Measurements from ENCODE around the gene MRPL41.
A peak's percentile ranks its signal among the peaks of the same experiment; 100 is the strongest.
"Not testable (repeated sequence)": the region's sequence is repeated elsewhere in the genome, so short reads cannot be mapped to it uniquely, and the experiment has no call there.

The MRPL41 gene

GRCh38 chr9:137579259-137579604 is 27.6 kb downstream of the MRPL41 start:
- no peak for DNase-seq (ENCODE audit: low read depth, low spot score)
- peak overlapping the region; percentile 35; the same call in 1 of the 2 replicates for H3K4me3 ChIP-seq (ENCODE audit: low read length)

- DNase-seq (ENCODE audit: low read depth, low spot score): no peak
Measured at GRCh38 chr9:137580209-137580953, 28.7 kb downstream of the MRPL41 start.

GRCh38 chr9:137580954-137581322 is 29.3 kb downstream of the MRPL41 start:
- DNase-seq (ENCODE audit: low read depth, low spot score): no peak
- H3K4me3 ChIP-seq (ENCODE audit: low read length): no peak overlapping the region

More at GRCh38 chr9:137580209-137580953, 28.7 kb downstream of the MRPL41 start:
- H3K4me3 ChIP-seq (ENCODE audit: low read length): no peak overlapping the region

- DNase-seq (ENCODE audit: low read depth, low spot score): no peak
- no peak overlapping the region for H3K4me3 ChIP-seq (ENCODE audit: low read length)
Measured at GRCh38 chr9:137581361-137582285, 29.9 kb downstream of the MRPL41 start.

GRCh38 chr9:137582286-137582860 is 30.7 kb downstream of the MRPL41 start:
- no peak for DNase-seq (ENCODE audit: low read depth, low spot score)
- no peak overlapping the region for H3K4me3 ChIP-seq (ENCODE audit: low read length)

DNA sequence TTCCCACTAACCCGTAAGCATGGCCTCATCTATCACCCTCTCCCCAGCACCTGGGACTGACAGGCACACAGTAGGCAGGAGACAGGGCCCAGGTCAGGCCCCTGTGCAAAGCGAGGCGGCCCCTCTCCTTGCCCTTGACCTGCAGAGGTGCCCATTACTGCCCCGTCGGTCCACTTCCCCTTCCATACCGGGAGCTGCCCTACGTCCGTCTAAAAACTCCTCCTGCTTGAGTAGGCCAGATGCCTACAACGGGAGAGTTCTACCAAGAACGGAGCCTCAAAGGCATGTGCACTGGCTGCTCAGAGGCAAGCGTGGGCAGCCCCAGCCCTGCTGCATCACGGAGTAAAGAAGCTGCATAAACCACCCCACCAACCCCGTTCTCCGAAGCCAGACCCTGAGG is 31.7 kb downstream of the MRPL41 start:
- H3K4me3 ChIP-seq (ENCODE audit: low read length): no peak overlapping the region
- DNase-seq (ENCODE audit: low read depth, low spot score): no peak

DNA sequence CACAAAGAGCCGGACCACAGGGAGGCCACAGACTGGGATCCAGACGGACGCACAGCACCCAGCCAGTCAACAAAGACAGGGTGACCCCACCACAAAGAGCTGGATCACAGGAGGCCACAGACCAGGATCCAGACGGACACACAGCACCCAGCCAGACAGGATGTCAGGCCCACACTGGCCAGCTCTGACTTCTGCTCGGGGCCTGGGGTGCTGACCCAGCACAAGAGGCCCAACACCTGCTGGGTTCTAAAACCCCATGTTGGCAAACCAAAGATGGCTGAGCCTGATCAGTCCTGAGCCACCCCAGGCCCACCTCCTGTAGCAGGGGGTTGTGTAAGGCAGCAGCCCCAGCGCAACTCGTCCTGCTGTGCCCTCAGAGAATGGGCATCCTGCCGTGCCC is 32.3 kb downstream of the MRPL41 start:
- H3K4me3 ChIP-seq (ENCODE audit: low read length): no peak overlapping the region
- no peak for DNase-seq (ENCODE audit: low read depth, low spot score)

DNA sequence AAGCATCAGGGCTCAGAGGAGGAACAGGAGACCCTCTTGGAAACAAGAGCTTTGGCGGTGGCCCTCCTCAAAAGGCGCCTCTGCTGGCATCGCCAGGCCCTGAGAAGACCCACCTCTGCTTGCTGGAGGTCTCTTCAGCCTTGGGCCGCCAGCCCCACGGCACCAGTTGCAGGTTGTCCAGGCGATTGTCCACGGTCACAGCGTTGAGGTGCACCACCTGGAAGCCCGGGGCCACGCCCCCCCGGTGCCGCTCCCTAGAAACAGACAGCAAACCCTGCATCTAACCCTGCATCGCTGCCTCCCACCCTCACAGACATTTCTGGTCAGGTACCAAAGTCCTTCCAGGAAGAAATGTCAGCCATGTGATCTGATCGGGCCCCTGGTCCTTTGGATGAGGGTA is 35.2 kb downstream of the MRPL41 start:
- H3K4me3 ChIP-seq (ENCODE audit: low read length): no peak overlapping the region
- no peak for DNase-seq (ENCODE audit: low read depth, low spot score)

DNA sequence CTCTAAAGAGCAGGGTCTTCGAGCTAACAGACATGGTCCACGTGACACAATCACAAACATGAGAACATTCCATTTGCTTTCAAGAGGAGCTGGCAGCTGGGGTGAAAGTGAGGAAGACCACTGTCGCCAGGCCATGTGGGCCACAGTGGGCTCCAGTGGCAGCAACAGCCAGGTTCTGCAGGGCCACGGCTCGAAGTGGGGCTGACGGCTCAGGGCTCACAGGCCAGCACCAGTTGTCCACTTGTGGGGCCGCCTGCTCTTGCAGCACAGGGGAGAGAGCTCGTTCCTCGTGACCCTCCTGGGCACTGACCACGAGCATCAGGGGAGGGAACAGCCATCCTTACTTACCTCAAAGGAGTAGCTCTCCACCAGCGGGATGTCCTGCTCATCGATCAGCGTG is 36.6 kb downstream of the MRPL41 start:
- DNase-seq (ENCODE audit: low read depth, low spot score): no peak
- H3K4me3 ChIP-seq (ENCODE audit: low read length): no peak overlapping the region

DNA sequence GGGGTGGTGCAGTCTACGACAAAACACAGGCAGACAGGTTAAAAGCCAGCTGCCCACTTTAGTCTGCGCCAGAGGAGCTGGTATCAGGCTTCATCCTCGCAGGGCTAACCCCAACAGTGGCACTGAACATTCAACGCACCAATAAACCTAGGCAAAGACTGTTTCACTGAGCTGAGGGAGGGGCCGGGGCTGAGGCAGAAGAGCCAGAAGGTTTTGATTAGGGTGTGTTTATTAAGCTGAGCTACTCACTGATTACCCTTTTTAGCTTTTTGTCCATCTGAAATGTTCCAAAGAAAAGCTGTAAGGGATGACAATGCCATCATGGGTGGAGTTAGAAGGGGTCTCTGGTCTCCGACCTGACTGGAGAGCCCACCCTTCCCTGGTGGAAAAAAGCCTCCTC is 37.2 kb downstream of the MRPL41 start:
- no peak for DNase-seq (ENCODE audit: low read depth, low spot score)
- peak overlapping the region; percentile 73 for H3K4me3 ChIP-seq (ENCODE audit: low read length)

DNA sequence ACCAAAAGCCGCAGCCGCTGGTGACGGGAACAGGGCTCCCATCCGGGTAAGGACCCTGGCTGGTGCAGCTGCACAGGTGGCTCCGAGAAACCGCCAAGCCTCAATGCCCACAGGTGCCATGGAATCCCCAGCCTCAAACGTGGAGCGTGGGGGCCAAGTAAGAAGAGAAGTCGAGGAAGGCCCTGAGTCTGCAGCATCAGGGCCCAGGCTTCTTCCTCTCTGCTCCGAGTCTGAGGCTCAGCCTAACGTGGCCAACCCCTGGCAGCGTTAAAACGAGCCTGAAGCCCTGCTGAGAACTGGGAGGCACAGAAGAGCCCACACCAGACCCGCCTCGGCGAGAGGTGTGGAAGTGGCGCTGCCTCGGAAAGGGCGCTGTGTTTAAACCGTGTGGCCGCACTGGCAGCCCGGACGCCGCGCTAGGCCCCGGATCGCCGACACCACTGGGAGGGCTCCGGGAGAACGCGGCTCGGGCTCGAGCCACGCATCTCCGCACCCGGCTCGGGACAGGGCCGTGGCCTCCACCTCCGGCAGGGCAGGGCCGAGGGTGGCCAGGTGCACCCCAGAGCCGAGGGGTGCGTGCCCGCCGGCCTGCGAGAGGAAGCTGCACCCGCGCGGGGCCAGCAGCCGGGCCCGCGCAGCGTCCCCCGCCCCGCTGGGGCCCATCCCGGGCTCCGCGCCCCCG is 37.9 kb downstream of the MRPL41 start:
- peak; percentile 34 for DNase-seq (ENCODE audit: low read depth, low spot score)
- H3K4me3 ChIP-seq (ENCODE audit: low read length): peak overlapping the region; percentile 73

DNA sequence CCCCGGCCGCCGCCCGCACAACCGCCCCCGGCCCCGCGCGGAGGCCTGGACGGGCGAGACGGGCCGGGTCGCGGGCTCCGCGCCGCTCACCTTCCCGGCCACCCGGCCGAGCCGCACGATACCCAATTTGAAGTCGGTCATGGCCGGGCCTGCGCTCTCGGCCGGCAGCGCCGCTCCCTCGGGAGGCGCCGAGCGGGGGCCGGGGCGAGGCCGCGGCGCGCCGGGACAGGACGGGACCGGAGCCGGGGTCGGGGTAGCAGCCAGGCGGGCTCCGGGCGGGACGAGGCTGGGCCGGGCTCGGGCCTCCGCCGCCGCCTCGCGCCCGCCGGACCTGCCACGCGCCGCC is 38.4 kb downstream of the MRPL41 start:
- peak overlapping the region; percentile 73 for H3K4me3 ChIP-seq (ENCODE audit: low read length)
- DNase-seq (ENCODE audit: low read depth, low spot score): no peak

GRCh38 chr9:137590469-137591383 is 39.0 kb downstream of the MRPL41 start, which contains the start of gene ZMYND19:
ZMYND19 (minus strand) TSS chr9:137590512; CDS start chr9:137590263, 249 bp downstream.
- peak; percentile 69 for DNase-seq (ENCODE audit: low read depth, low spot score)

DNA sequence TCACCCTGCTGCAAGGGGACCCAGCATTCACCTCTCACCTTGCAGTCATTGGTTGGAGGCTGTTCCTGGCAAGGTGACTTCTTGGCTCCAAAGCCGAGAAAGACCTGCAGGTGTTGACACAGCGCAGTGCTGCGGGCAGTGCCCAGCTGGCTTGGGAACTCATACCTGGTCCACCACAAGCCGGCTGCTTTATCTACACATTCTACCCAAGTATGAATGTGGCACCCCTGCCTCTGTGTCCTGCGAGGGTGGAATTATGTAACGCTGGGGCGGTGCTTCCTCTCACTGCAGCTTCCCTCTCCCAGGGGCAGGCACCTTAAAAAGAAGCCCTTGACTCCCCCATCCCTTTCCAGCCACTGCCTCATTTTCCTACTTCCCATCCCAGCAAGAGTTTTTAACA is 41.1 kb downstream of the MRPL41 start:
- H3K4me3 ChIP-seq (ENCODE audit: low read length): no peak overlapping the region
- no peak for DNase-seq (ENCODE audit: low read depth, low spot score)

More at GRCh38 chr9:137590469-137591383, 39.0 kb downstream of the MRPL41 start, which contains the start of gene ZMYND19:
- H3K4me3 ChIP-seq (ENCODE audit: low read length): peak within 1 kb of the TSS; percentile 73

DNA sequence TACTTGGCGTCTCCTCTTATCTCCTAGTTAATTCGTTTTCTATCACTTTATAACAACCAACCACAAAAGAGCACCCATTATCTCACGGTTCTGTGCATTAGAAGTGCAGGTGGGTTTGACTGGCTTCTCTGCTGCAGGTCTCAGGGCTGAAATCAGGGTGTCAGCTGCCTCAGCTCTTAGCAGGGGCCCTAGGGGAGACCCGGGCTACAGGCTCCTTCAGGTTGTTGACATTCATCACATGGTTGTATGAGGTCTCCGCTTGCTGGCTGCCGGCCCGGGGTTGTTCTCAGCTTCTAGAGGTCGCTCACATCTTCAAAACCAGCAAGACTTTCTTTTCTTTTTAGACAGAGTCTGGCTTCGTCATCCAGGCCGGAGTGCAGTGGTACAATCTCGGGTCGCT is 41.5 kb downstream of the MRPL41 start:
- no peak overlapping the region for H3K4me3 ChIP-seq (ENCODE audit: low read length)
- DNase-seq (ENCODE audit: low read depth, low spot score): no peak

DNA sequence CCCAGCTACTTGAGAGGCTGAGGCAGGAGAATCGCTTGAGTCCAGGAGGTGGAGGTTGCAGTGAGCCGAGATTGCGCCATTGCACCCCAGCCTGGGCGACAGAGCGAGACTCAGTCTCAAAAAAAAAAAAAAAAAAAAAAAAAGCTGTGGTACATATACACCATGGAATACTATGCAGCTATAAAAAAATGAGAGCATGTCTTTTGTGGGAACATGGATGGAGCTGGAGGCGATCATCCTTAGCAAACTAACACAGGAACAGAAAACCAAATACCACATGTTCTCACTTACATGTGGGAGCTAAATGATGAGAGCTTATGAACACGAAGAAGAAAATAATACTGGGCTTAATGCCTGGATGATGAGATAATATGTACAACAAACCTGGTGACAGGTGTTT is 44.9 kb downstream of the MRPL41 start:
- not testable (repeated sequence) for DNase-seq (ENCODE audit: low read depth, low spot score); H3K4me3 ChIP-seq (ENCODE audit: low read length)

DNA sequence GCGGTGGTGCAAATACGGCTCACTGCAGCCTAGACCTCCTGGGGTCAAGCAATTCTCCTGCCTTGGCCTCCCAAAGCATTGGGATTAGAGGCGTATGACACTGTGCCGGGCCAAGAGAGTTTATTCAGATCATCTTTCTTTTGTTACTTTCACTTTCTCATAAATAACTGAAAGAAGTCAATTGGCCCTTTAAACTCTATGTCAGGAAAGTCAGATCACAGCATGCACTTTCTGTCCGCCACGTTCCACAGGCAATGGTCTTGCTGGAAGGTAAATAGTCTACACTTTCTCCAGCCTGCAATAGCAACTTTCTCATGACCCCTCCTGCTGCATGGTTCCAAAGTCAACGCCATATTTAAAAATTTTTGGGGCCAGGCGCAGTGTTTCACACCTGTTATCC is 47.3 kb downstream of the MRPL41 start:
- H3K4me3 ChIP-seq (ENCODE audit: low read length): no peak overlapping the region
- DNase-seq (ENCODE audit: low read depth, low spot score): no peak

Measured in Jurkat, Clone E6-1 (cell line).